GM19099 (cell line): ENCODE results near the gene DLGAP1.

Source experiments
- POLR2A ChIP-seq: IDR thresholded peaks from 3 replicates; pipeline ENCODE4 v1.6.1; 2011; ENCODE audit warnings: low read depth; ENCODE audit not compliant: insufficient read length; ENCODE audit errors: extremely low read depth

Gene DLGAP1

GRCh38 chr18:3655254-3656050 lies 799.7 kb downstream of the DLGAP1 start:
- TF ChIP-seq POLR2A: no peak

GRCh38 chr18:3654442-3655253 lies 800.5 kb downstream of the DLGAP1 start:
- TF ChIP-seq POLR2A: no peak

GRCh38 chr18:3653851-3654441 lies 801.2 kb downstream of the DLGAP1 start:
- TF ChIP-seq POLR2A: no peak

GRCh38 chr18:3653263-3653850 lies 801.8 kb downstream of the DLGAP1 start:
- TF ChIP-seq POLR2A: no peak

- TF ChIP-seq POLR2A: no peak
Observed at GRCh38 chr18:3652380-3653262, 802.5 kb downstream of the DLGAP1 start.

- TF ChIP-seq POLR2A: no peak
Observed at GRCh38 chr18:3651266-3651665, 803.8 kb downstream of the DLGAP1 start.

- no peak for TF ChIP-seq POLR2A
Observed at GRCh38 chr18:3649633-3650426, 805.3 kb downstream of the DLGAP1 start.

GRCh38 chr18:3649135-3649632 lies 805.9 kb downstream of the DLGAP1 start:
- no peak for TF ChIP-seq POLR2A

GRCh38 chr18:3648641-3649040 lies 806.5 kb downstream of the DLGAP1 start:
- TF ChIP-seq POLR2A: no peak

GRCh38 chr18:3648200-3648599 lies 806.9 kb downstream of the DLGAP1 start:
- TF ChIP-seq POLR2A: no peak

- TF ChIP-seq POLR2A: no peak
Observed at GRCh38 chr18:3647636-3648035, 807.5 kb downstream of the DLGAP1 start.

GRCh38 chr18:3645384-3646156 lies 809.5 kb downstream of the DLGAP1 start:
- TF ChIP-seq POLR2A: no peak
